Activated naive CD8-positive, alpha-beta T cell treated with anti-CD3 and anti-CD28 coated beads, Interleukin-2, amount 50 U/mL, for 16 hours (primary cell): ENCODE results near the gene MYH11.
"Not testable (repeated sequence)": the region's sequence is repeated elsewhere in the genome, so short reads cannot be mapped to it uniquely, and the experiment has no call there.

ENCODE experiments used
- DNase-seq: peaks from one replicate; pipeline ENCODE4 v3.0.0-alpha.2; 2020; ENCODE audit warnings: low read depth, low spot score

The MYH11 gene

GRCh38 chr16:15810411-15810810 lies 46.4 kb downstream of the MYH11 start:
- DNase-seq: no peak

DNA sequence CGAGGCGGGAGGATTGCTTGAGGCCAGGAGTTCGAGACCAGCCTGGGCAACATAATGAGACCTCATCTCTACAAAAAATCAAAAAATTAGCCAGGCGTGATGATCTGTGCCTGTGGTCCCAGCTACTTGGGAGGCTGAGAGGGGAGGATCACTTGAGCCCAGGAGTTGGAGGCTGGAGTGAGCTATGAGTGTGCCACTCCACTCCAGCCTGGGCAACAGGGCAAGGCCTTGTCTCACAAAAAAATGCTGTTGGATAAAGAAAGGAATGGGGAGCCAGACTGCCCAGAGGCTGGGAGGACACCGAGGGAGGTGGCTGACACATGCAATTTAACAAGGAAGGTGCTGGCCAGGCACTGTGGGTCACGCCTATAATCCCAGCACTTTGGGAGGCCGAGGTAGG lies 47.5 kb downstream of the MYH11 start:
- DNase-seq: not testable (repeated sequence)

- DNase-seq: no peak
Measured at GRCh38 chr16:15808071-15808470, 48.8 kb downstream of the MYH11 start.

DNA sequence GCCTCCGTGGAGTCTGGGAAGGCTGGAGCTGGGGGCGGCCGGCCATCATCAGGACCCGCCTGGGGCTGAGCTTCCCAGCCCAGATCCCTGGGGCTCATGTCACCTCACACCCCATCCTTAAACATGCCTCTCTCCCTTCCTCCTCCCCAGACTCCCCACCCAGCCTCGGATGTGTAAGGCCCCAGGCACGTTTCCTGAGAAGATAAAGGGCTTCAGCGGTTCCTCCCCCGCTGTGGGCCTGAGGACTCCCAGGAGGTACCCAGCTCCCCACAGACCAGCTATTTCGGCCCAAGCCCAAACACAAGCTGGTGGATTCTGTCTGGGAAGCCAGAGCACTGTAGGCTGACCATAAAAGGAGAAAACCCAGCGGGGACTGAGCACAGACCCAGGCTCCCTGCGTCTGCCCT lies 49.2 kb downstream of the MYH11 start:
- no peak for DNase-seq

GRCh38 chr16:15803618-15804017 lies 53.2 kb downstream of the MYH11 start:
- DNase-seq: no peak

- no peak for DNase-seq
Measured at GRCh38 chr16:15799851-15800495, 56.9 kb downstream of the MYH11 start.

- no peak for DNase-seq
Measured at GRCh38 chr16:15798671-15799070, 58.2 kb downstream of the MYH11 start.

DNA sequence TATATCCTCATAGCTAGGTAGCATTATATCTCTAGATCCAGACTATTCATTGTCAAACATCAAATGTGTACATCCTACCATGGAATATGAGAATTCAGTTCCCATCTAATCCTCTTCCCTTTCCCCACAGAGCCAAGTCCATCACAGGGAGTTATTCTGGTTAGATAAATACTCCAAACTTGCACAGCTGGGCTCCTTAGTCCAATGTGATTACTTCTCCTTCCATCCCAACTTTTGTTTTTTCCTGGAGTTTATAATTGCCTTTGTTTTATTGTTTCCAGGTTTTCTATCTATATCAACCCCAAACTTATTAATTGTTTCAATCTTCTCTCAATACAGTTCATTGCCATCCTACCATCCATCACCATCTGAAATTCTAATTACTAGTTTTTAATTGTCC lies 59.9 kb downstream of the MYH11 start:
- no peak for DNase-seq

- DNase-seq: no peak
Measured at GRCh38 chr16:15795615-15796014, 61.2 kb downstream of the MYH11 start.

GRCh38 chr16:15792563-15792971 lies 64.3 kb downstream of the MYH11 start:
- no peak for DNase-seq

GRCh38 chr16:15790458-15790857 lies 66.4 kb downstream of the MYH11 start:
- DNase-seq: no peak

DNA sequence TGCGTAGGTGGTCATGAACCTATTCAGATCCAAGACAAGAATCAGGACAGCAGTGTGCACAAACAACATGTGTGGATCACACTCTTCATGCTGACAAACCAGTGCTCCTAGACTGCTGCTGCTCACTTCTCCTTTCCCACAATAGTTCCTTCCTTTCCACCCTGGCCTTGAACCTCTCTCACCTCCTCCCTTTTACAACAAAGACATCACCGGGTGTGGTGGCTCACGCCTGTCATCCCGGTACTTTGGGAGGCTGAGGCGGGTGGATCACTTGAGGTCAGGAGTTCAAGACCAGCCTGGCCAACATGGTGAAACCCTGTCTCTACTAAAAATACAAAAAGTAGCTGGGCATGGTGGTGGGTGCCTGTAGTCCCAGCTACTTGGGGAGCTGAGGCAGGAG lies 67.0 kb downstream of the MYH11 start:
- DNase-seq: not testable (repeated sequence)

- no peak for DNase-seq
Measured at GRCh38 chr16:15788846-15789239, 68.0 kb downstream of the MYH11 start.

GRCh38 chr16:15786501-15786900 lies 70.3 kb downstream of the MYH11 start:
- no peak for DNase-seq

DNA sequence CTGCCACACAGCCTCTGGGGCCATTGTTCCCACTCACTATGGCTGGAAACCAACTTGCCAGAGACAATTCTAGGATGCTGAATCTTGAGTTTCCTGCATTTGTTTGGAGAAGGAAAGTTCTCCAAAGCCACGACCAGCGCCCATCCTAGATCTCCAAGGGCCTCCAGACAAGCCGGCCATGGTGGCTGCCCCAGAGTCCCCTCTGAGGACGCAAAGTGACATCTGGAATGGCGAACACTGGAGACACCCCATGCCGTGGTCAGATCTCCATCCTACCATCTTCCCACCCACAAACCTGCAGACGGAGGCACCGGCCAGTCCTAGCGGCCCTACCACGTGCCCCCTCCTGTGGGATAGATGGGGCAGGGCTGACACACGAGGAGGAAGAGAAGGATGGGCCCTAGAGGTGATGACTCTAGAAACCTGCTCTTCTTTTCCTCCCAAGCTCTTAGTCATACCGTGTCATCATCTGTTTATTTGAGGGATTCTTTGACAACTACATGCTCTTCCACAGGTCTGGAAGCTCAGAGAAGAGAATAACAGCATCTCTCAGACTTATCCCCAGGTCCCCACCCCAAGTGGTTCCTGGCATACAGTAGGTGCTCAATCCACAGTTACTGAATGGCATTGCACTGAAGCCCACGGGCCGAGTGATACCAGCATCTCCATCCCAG lies 71.3 kb downstream of the MYH11 start:
- DNase-seq: no peak

DNA sequence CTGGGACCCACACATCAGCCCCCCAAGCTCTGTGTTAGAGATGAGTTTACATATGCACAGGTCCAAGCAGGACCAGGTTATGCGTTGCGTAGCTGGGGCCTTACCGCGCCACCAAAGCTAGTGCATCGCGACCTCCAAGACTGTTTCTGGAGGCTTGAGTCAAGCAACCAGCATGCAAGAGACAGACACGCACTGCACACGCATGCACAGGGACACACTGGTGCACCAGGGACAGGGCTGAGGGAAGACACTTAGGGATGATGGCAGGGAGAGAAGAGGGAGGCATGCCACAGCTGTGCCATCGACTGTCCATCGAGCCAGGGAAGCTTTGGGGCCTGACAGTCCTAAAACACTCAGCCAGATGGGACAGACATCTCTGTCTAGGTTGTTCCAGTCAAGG lies 72.8 kb downstream of the MYH11 start:
- no peak for DNase-seq

DNA sequence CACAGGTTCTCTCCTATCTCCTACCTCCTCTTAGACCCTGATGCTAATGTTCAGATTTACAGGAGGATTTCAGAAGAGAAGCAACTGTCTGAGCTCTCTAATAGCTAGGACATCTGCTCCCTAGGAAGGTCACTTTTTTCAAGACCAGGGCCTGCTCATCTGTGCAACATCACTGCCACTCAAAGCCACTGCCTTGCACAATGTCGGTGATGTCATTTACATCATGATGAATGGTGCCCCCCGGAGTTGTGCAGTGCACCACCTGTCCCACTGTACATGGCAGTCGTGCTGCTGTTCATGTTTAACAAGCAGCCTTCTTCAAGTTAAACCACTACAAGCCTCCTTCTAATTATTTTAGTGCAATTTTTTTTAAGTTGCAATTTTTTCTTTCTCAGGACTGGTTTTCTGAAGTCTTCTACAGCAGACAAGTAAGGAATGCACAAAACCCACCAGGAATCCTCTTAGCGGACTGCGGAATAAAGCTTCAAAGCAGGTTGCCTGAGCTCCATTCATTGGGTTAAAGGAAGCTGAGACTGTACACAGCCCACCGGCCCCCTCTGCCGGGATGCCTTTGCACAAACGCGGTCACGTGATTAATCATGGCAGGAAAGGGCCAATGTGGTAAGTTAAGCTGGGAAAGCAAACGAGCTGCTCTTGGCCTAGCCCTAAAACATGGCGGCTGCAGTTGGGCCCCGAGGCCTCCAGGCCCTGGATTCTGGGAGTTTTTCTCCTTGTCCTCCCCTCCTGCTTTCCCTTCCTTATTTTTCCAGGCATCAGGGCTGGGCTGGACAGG lies 74.1 kb downstream of the MYH11 start:
- no peak for DNase-seq

GRCh38 chr16:15781650-15782049 lies 75.2 kb downstream of the MYH11 start:
- no peak for DNase-seq

DNA sequence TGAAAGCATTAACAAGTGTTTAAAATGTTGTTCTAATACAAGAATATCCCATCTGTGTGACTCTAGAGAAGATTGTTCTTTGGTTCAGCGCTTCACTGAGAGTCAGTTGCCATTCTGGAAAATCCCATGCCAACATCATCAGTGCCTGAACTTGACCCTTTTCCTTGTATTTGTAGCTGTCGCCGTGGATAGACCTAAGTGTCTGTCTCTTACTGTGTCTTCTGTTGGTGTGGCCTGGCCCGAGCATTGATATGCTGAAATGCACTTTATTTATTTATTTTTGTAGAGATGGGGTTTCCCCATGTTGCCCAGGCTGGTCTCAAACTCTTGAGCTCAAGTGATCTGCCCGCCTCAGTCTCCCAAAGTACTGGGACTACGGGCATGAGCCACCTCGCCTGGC lies 76.0 kb downstream of the MYH11 start:
- no peak for DNase-seq

GRCh38 chr16:15779664-15780351 lies 77.0 kb downstream of the MYH11 start:
- no peak for DNase-seq

- DNase-seq: no peak
Measured at GRCh38 chr16:15778999-15779614, 77.7 kb downstream of the MYH11 start.
